Measurements from ENCODE around the gene GLT1D1. TPM values are rescaled to one million over a fixed set of nuclear protein-coding genes. Genes with fewer than 3 reads are reported as not detected.

The GLT1D1 gene
- total RNA-seq, 1 donor from 2014 or later: 6.5 TPM

- Mint-ChIP-seq H3K4me1 (ENCODE audit: low read depth) (no peaks in the 10 kb centered on the region), H3K4me3 (ENCODE audit: low read depth) (no peak overlapping the region), H3K36me3 (ENCODE audit: insufficient read depth) (no peaks in the 10 kb centered on the region), H3K27me3 (peaks cover 10% of the 10 kb centered on the region), H3K9me3 (ENCODE audit: low read depth) (peaks cover 4% of the 10 kb centered on the region), H3K27ac (no peak overlapping the region)
- DNase-seq (ENCODE audit: low spot score, unreplicated experiment): no peak
- no peak for TF ChIP-seq CTCF (IDR thresholded peaks at IDR 0.05; ENCODE audit: unreplicated experiment)
These were observed 136.0 kb downstream of the GLT1D1 start for GRCh38 chr12:128989287-128989686.

GRCh38 chr12:128991716-128992115 lies 138.4 kb downstream of the GLT1D1 start:
- Mint-ChIP-seq H3K4me3 (ENCODE audit: low read depth) (no peak overlapping the region), H3K36me3 (ENCODE audit: insufficient read depth) (no peaks in the 10 kb centered on the region), H3K27ac (no peak overlapping the region), H3K9me3 (ENCODE audit: low read depth) (peaks cover 4% of the 10 kb centered on the region), H3K27me3 (peaks cover 10% of the 10 kb centered on the region), H3K4me1 (ENCODE audit: low read depth) (no peaks in the 10 kb centered on the region)
- DNase-seq (ENCODE audit: low spot score, unreplicated experiment): no peak
- no peak for TF ChIP-seq CTCF (IDR thresholded peaks at IDR 0.05; ENCODE audit: unreplicated experiment)

- H3K27ac Mint-ChIP-seq: no peak overlapping the region
- no peak for DNase-seq (ENCODE audit: low spot score, unreplicated experiment)
- H3K36me3 Mint-ChIP-seq (ENCODE audit: insufficient read depth): no peaks in the 10 kb centered on the region
These were observed 138.8 kb downstream of the GLT1D1 start for GRCh38 chr12:128992116-128992515.

GRCh38 chr12:128992550-128992949 lies 139.3 kb downstream of the GLT1D1 start:
- Mint-ChIP-seq H3K4me1 (ENCODE audit: low read depth) (no peaks in the 10 kb centered on the region), H3K4me3 (ENCODE audit: low read depth) (no peak overlapping the region), H3K27me3 (peaks cover 7% of the 10 kb centered on the region), H3K36me3 (ENCODE audit: insufficient read depth) (no peaks in the 10 kb centered on the region), H3K9me3 (ENCODE audit: low read depth) (peaks cover 4% of the 10 kb centered on the region), H3K27ac (no peak overlapping the region)
- DNase-seq (ENCODE audit: low spot score, unreplicated experiment): no peak
- TF ChIP-seq CTCF (IDR thresholded peaks at IDR 0.05; ENCODE audit: unreplicated experiment): no peak

More at GRCh38 chr12:128992116-128992515, 138.8 kb downstream of the GLT1D1 start:
- Mint-ChIP-seq H3K4me3 (ENCODE audit: low read depth) (no peak overlapping the region), H3K27me3 (peaks cover 10% of the 10 kb centered on the region), H3K9me3 (ENCODE audit: low read depth) (peaks cover 4% of the 10 kb centered on the region), H3K4me1 (ENCODE audit: low read depth) (no peaks in the 10 kb centered on the region)
- TF ChIP-seq CTCF (IDR thresholded peaks at IDR 0.05; ENCODE audit: unreplicated experiment): no peak

- no peaks in the 10 kb centered on the region for H3K36me3 Mint-ChIP-seq (ENCODE audit: insufficient read depth)
- TF ChIP-seq CTCF (IDR thresholded peaks at IDR 0.05; ENCODE audit: unreplicated experiment): no peak
- H3K4me3 Mint-ChIP-seq (ENCODE audit: low read depth): no peak overlapping the region
- no peaks in the 10 kb centered on the region for H3K9me3 Mint-ChIP-seq (ENCODE audit: low read depth)
- DNase-seq (ENCODE audit: low spot score, unreplicated experiment): no peak
- H3K4me1 Mint-ChIP-seq (ENCODE audit: low read depth): no peaks in the 10 kb centered on the region
- H3K27ac Mint-ChIP-seq: no peak overlapping the region
- no peaks in the 10 kb centered on the region for H3K27me3 Mint-ChIP-seq
These were observed 141.6 kb downstream of the GLT1D1 start for GRCh38 chr12:128994856-128995255.

Data from progenitor cell of endocrine pancreas (in vitro differentiated cells).